GM23338 (cell line): ENCODE measurements around the gene ARHGEF10L. TPM values are rescaled to one million over a fixed set of nuclear protein-coding genes. Genes with fewer than 3 reads are reported as not detected.

Source experiments
- CTCF ChIP-seq, 2 experiments: fragments of 200-600 bp in 1 of 2; sonication (generic) in 1 of 2; conservative IDR thresholded peaks; 2 replicates each; pipeline versions ENCODE4 v1.5.1 to v1.6.1; 2016 to 2017; ENCODE audit warnings: antibody characterized with exemption in 2 of 2, low read depth in 2 of 2, mild to moderate bottlenecking in 2 of 2, moderate library complexity in 1 of 2
- ETS1 ChIP-seq: IDR thresholded peaks from 2 replicates; pipeline ENCODE4 v1.6.1; 2016; ENCODE audit warnings: antibody characterized with exemption
- EZH2 ChIP-seq: fragments of 200-600 bp; sonication (generic); IDR thresholded peaks from one replicate; pipeline ENCODE4 v1.8.0; 2017; ENCODE audit warnings: antibody characterized with exemption, mild to moderate bottlenecking, low read depth; ENCODE audit not compliant: unreplicated experiment
- NANOG ChIP-seq: IDR thresholded peaks from 2 replicates; pipeline ENCODE4 v1.6.1; 2016; ENCODE audit warnings: antibody characterized with exemption, borderline replicate concordance
- ZNF331 ChIP-seq: fragments of 250-450 bp; sonication (Bioruptor Pico); IDR thresholded peaks from 2 replicates; pipeline ENCODE4 v1.5.0; 2020; ENCODE audit warnings: low read depth, mild to moderate bottlenecking, moderate library complexity
- ZNF462 ChIP-seq: fragments of 250-450 bp; sonication (Bioruptor Pico); IDR thresholded peaks from 2 replicates; pipeline ENCODE4 v1.5.0; 2020; ENCODE audit warnings: mild to moderate bottlenecking, moderate library complexity
- polyA plus RNA-seq: library from polyadenylated mRNA; unstranded; fragments of >200 nt; fragmentation: Nextera tagmentation; extraction: Ambion mirVana; gene quantifications from 2 replicates; pipeline ENCODE4 v1.2.1, GENCODE V29; 2016
- total RNA-seq: library from RNA; depleted of rRNA; stranded (reverse); fragments of >200 nt; shearing (Covaris generic); gene quantifications from 2 replicates; pipeline ENCODE4 v1.2.3, GENCODE V29; 2014

ARHGEF10L gene
- total and polyA plus RNA-seq, 2 experiments from 2014 or later: 12.1 to 46.8 TPM

GRCh38 chr1:17542645-17543044 lies 3.1 kb downstream of the ARHGEF10L start (continued):
- no peak for TF ChIP-seq CTCF (conservative IDR thresholded peaks at IDR 0.05; ENCODE audit: low read depth in 2 of 2)
- no peak for TF ChIP-seq ZNF331 (CRISPR knock-in tag)
- no peak for TF ChIP-seq ZNF462 (CRISPR knock-in tag)
- TF ChIP-seq ETS1: no peak
- TF ChIP-seq NANOG: no peak
- no peak for TF ChIP-seq EZH2
